ENCODE data around the gene TRIM32.

DNA sequence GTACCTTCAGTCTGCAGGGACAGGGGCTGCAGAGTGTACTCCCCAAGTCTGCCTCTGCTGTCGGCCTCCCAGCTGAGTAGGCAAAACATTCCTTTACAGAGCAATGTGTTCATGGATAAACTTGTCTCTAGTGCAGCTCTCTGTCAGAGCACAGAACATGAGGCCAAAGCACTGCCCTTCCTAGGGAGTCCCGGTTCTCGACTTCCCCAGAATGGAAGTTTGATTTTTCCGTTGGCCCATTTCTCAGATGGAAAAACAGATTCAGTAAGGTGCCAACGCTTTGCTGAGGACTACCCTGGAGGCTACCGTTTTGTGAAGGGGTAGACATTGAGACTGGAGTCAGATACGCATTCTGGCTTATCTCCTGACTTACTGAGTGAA is 422 bp upstream of the TRIM32 start:
- TF ChIP-seq, protein P1, sequence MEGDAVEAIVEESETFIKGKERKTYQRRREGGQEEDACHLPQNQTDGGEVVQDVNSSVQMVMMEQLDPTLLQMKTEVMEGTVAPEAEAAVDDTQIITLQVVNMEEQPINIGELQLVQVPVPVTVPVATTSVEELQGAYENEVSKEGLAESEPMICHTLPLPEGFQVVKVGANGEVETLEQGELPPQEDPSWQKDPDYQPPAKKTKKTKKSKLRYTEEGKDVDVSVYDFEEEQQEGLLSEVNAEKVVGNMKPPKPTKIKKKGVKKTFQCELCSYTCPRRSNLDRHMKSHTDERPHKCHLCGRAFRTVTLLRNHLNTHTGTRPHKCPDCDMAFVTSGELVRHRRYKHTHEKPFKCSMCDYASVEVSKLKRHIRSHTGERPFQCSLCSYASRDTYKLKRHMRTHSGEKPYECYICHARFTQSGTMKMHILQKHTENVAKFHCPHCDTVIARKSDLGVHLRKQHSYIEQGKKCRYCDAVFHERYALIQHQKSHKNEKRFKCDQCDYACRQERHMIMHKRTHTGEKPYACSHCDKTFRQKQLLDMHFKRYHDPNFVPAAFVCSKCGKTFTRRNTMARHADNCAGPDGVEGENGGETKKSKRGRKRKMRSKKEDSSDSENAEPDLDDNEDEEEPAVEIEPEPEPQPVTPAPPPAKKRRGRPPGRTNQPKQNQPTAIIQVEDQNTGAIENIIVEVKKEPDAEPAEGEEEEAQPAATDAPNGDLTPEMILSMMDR (conservative IDR thresholded peaks at IDR 0.05; ENCODE audit: low read depth, low read length) = no peak
- TF ChIP-seq EZH2phosphoT487 (IDR thresholded peaks at IDR 0.05; ENCODE audit: borderline replicate concordance, low read length) = no peak
- no peak for TF ChIP-seq EZH2 (IDR thresholded peaks at IDR 0.05; ENCODE audit: low read length, unreplicated experiment)

Data from PC-3 (cell line).